Right atrium auricular region (tissue), 2 donors: Measurements from ENCODE around the gene RBM33. TPM values are rescaled to one million over a fixed set of nuclear protein-coding genes. Genes with fewer than 3 reads are reported as not detected.

Source experiments
- DNase-seq: peaks from one replicate; pipeline ENCODE4 v3.0.0-alpha.2; 2019; ENCODE audit warnings: low spot score
- H3K27ac ChIP-seq, 2 donors: fragments of 200-600 bp; sonication (generic); 1 replicate in 1 of 2; 2 replicates in 1 of 2; pipeline ENCODE4 v1.5.1; 2016 to 2019
- H3K27me3 ChIP-seq, 2 donors: fragments of 200-600 bp; sonication (generic); one replicate each; pipeline versions ENCODE4 v1.5.1 to v1.6.0; 2017 to 2019
- H3K36me3 ChIP-seq: fragments of 200-600 bp; sonication (generic); one replicate; pipeline ENCODE4 v1.5.1; 2016
- H3K4me1 ChIP-seq, 2 donors: fragments of 200-600 bp; sonication (generic); one replicate each; pipeline versions ENCODE4 v1.5.1 to v1.6.0; 2017 to 2019
- H3K4me3 ChIP-seq, 2 donors: fragments of 200-600 bp; sonication (generic); 1 replicate in 1 of 2; 2 replicates in 1 of 2; pipeline ENCODE4 v1.5.1; 2017 to 2019; ENCODE audit warnings: mild to moderate bottlenecking in 1 of 2, moderate library complexity in 1 of 2
- H3K9me3 ChIP-seq, 2 donors: fragments of 200-600 bp; sonication (generic); one replicate each; pipeline ENCODE4 v1.5.1; 2019
- CTCF ChIP-seq, 2 donors: fragments of 200-600 bp; sonication (generic); IDR thresholded peaks; one replicate each; pipeline ENCODE4 v1.5.1; 2019; ENCODE audit warnings: antibody characterized with exemption in 2 of 2
- total RNA-seq, 2 donors: library from RNA; depleted of rRNA; stranded (reverse); fragments of >200 nt; gene quantifications; one replicate each; pipeline ENCODE4 v1.1.0, GENCODE V29; 2016

Gene RBM33
- total RNA-seq, result 10 to 100 TPM; 15.4 to 21.0 TPM

GRCh38 chr7:155644178-155644970, at the start of gene RBM33:
RBM33 (plus strand) TSS chr7:155644661; CDS start chr7:155644877, 216 bp downstream.
- no peak for TF ChIP-seq CTCF (IDR thresholded peaks at IDR 0.05)
- H3K27ac ChIP-seq, result peak within 1 kb of the TSS; percentile 96 to 98
- DNase-seq, result peak; percentile 70
- no peaks in the 10 kb centered on the region for H3K27me3 ChIP-seq
- H3K9me3 ChIP-seq, result peaks cover 4 to 15% of the 10 kb centered on the region in 2 donors
- no peaks in the 10 kb centered on the region for H3K36me3 ChIP-seq
- peak within 1 kb of the TSS; percentile 87 to 98 for H3K4me3 ChIP-seq
- peaks cover 0 to 15% of the 10 kb centered on the region in 2 donors for H3K4me1 ChIP-seq

- Histone ChIP-seq H3K4me3 (no peak overlapping the region), H3K36me3 (no peaks in the 10 kb centered on the region), H3K27me3 (no peaks in the 10 kb centered on the region), H3K9me3 (no peaks in the 10 kb centered on the region), H3K27ac (no peak overlapping the region), H3K4me1 (peaks cover 0 to 5% of the 10 kb centered on the region in 2 donors)
- TF ChIP-seq CTCF (IDR thresholded peaks at IDR 0.05), result no peak
- no peak for DNase-seq
Measured at GRCh38 chr7:155594961-155595366, 49.5 kb upstream of the RBM33 start.

- TF ChIP-seq CTCF (IDR thresholded peaks at IDR 0.05), result no peak
- no peaks in the 10 kb centered on the region for H3K4me1 ChIP-seq
- DNase-seq, result no peak
- no peaks in the 10 kb centered on the region for H3K27me3 ChIP-seq
- H3K9me3 ChIP-seq, result no peaks in the 10 kb centered on the region
- H3K4me3 ChIP-seq, result no peak overlapping the region
- H3K36me3 ChIP-seq, result no peaks in the 10 kb centered on the region
- no peak overlapping the region for H3K27ac ChIP-seq
Measured at GRCh38 chr7:155597753-155598140, 46.7 kb upstream of the RBM33 start.

GRCh38 chr7:155598810-155599210, 45.7 kb upstream of the RBM33 start:
- H3K4me1 ChIP-seq, result no peaks in the 10 kb centered on the region
- no peak overlapping the region for H3K27ac ChIP-seq
- peak; percentile 79 for DNase-seq
- H3K4me3 ChIP-seq, result no peak overlapping the region
- H3K36me3 ChIP-seq, result no peaks in the 10 kb centered on the region
- TF ChIP-seq CTCF (IDR thresholded peaks at IDR 0.05), result peak; percentile 92 to 98
- no peaks in the 10 kb centered on the region for H3K9me3 ChIP-seq
- no peaks in the 10 kb centered on the region for H3K27me3 ChIP-seq

- H3K27me3 ChIP-seq, result no peaks in the 10 kb centered on the region
- no peaks in the 10 kb centered on the region for H3K9me3 ChIP-seq
- no peaks in the 10 kb centered on the region for H3K4me1 ChIP-seq
- H3K4me3 ChIP-seq, result no peak overlapping the region
- no peak for TF ChIP-seq CTCF (IDR thresholded peaks at IDR 0.05)
- H3K36me3 ChIP-seq, result no peaks in the 10 kb centered on the region
- no peak overlapping the region for H3K27ac ChIP-seq
- DNase-seq, result peak; percentile 26
Measured at GRCh38 chr7:155602156-155602555, 42.3 kb upstream of the RBM33 start.
